Fibroblast of lung (primary cell): ENCODE results near the gene KEL. TPM values are rescaled to one million over a fixed set of nuclear protein-coding genes. Genes with fewer than 3 reads are reported as not detected.
"Not testable (repeated sequence)": the region's sequence is repeated elsewhere in the genome, so short reads cannot be mapped to it uniquely, and the experiment has no call there.

Experiments
- DNase-seq, 2 donors: peaks; one replicate each; pipeline versions ENCODE4 v3.0.0 to v3.0.0-alpha.2; 2010; ENCODE audit warnings: low read depth in 2 of 2
- H2AFZ ChIP-seq: 2 replicates; pipeline ENCODE4 v1.5.1; 2012; ENCODE audit warnings: low read length, control low read depth, inconsistent platforms
- H3K27ac ChIP-seq: 2 replicates; pipeline ENCODE4 v1.5.1; 2011; ENCODE audit warnings: low read length, control low read depth; ENCODE audit not compliant: insufficient read depth
- H3K27me3 ChIP-seq: 2 replicates; pipeline ENCODE4 v1.5.1; 2011; ENCODE audit warnings: mild to moderate bottlenecking, low read length; ENCODE audit not compliant: control insufficient read depth, insufficient read depth
- H3K36me3 ChIP-seq: 2 replicates; pipeline ENCODE4 v1.5.1; 2011; ENCODE audit warnings: low read length; ENCODE audit not compliant: control insufficient read depth, insufficient read depth
- H3K4me1 ChIP-seq: 2 replicates; pipeline ENCODE4 v1.5.1; 2011; ENCODE audit warnings: low read length; ENCODE audit not compliant: control insufficient read depth, insufficient read depth; ENCODE audit errors: extremely low read depth
- H3K4me2 ChIP-seq: 2 replicates; pipeline ENCODE4 v1.5.1; 2011; ENCODE audit warnings: low read length, control low read depth; ENCODE audit not compliant: insufficient read depth; ENCODE audit errors: extremely low read depth
- H3K4me3 ChIP-seq, 4 experiments: fragments of 200-600 bp in 1 of 4; sonication (generic) in 1 of 4; replicated peaks in 1 of 4; 2 replicates each; pipeline ENCODE4 v1.5.1; 2011 to 2016; ENCODE audit warnings: low read length in 4 of 4, low read depth in 3 of 4, mild to moderate bottlenecking in 3 of 4, control low read depth in 2 of 4, inconsistent platforms in 1 of 4, mixed read lengths in 1 of 4; ENCODE audit not compliant: insufficient read depth in 1 of 4; ENCODE audit errors: control extremely low read depth in 1 of 4
- H3K79me2 ChIP-seq: 2 replicates; pipeline ENCODE4 v1.5.1; 2012; ENCODE audit warnings: mild to moderate bottlenecking, low read length, inconsistent platforms; ENCODE audit not compliant: control insufficient read depth, insufficient read depth
- H3K9ac ChIP-seq: 2 replicates; pipeline ENCODE4 v1.5.1; 2011; ENCODE audit warnings: mild to moderate bottlenecking, low read length, control low read depth; ENCODE audit not compliant: insufficient read depth
- H3K9me3 ChIP-seq: 2 replicates; pipeline ENCODE4 v1.5.1; 2012; ENCODE audit warnings: low read depth, low read length; ENCODE audit not compliant: control insufficient read depth, insufficient read depth
- H4K20me1 ChIP-seq: 2 replicates; pipeline ENCODE4 v1.5.1; 2011; ENCODE audit warnings: low read length; ENCODE audit not compliant: control insufficient read depth, insufficient read depth; ENCODE audit errors: extremely low read depth
- CTCF ChIP-seq, 2 donors: IDR thresholded peaks in 1 of 2; conservative IDR thresholded peaks in 1 of 2; 1 replicate in 1 of 2; 2 replicates in 1 of 2; pipeline ENCODE4 v1.5.1; 2011 to 2012; ENCODE audit warnings: low read length in 2 of 2, control low read depth in 1 of 2, inconsistent platforms in 1 of 2, low read depth in 1 of 2, mild to moderate bottlenecking in 1 of 2
- EZH2 ChIP-seq: IDR thresholded peaks from 2 replicates; pipeline ENCODE4 v1.5.1; 2012; ENCODE audit warnings: low read length, control low read depth, mild to moderate bottlenecking; ENCODE audit errors: missing control alignments
- polyA plus RNA-seq, 2 donors: library from polyadenylated mRNA; depleted of rRNA in 1 of 2; stranded (reverse) in 1 of 2; unstranded in 1 of 2; fragments of >200 nt; gene quantifications; 2 replicates each; pipeline ENCODE4 v1.2.1, GENCODE V29; 2011 to 2012; ENCODE audit warnings: missing spikeins in 1 of 2
- total RNA-seq: library from RNA; depleted of rRNA; stranded (reverse); fragments of >200 nt; gene quantifications from 2 replicates; pipeline ENCODE4 v1.2.1, GENCODE V29; 2014

KEL gene
- total and polyA plus RNA-seq, 2 donors (not counting 1 experiment from before 2014, with no cell fraction given), result 0.05 TPM; not detected in 1

GRCh38 chr7:142984297-142984696, 22.1 kb upstream of the KEL start:
- no peaks in the 10 kb centered on the region for H3K36me3 ChIP-seq
- no peak overlapping the region for H3K4me3 ChIP-seq
- DNase-seq, result no peak
- no peak overlapping the region for H3K4me2 ChIP-seq
- no peak overlapping the region for H2AFZ ChIP-seq
- no peak overlapping the region for H3K27ac ChIP-seq
- H4K20me1 ChIP-seq, result no peaks in the 10 kb centered on the region
- TF ChIP-seq EZH2 (no peak), CTCF (conservative IDR thresholded peaks at IDR 0.05 in 1 of 2, IDR thresholded peaks at IDR 0.05 in 1 of 2; ENCODE audit: low read depth in 1 of 2, low read length in 2 of 2) (no peak)
- no peaks in the 10 kb centered on the region for H3K27me3 ChIP-seq
- no peaks in the 10 kb centered on the region for H3K9me3 ChIP-seq
- no peaks in the 10 kb centered on the region for H3K4me1 ChIP-seq
- no peaks in the 10 kb centered on the region for H3K79me2 ChIP-seq
- no peak overlapping the region for H3K9ac ChIP-seq

DNA sequence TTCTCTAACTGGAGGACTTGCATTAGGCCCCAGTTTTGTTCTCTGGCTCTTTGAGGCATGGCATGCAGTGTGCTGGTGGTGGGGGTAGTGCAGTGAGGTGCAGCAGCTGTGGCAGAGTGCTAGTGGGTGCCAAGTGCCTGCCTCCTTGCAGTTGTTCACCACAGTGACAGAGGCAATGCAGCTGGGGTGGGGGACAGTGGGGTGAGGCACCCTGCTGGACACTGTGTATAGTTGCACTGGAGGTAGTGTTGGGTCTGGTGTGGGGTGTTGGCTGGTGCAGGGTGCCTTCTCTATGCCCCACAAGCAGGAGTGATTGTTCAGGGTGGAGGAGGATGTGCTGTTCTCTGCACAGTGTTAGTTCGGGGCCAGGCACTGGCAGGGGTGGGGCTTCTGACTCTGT, 21.7 kb upstream of the KEL start:
- TF ChIP-seq CTCF (conservative IDR thresholded peaks at IDR 0.05 in 1 of 2, IDR thresholded peaks at IDR 0.05 in 1 of 2; ENCODE audit: low read depth in 1 of 2, low read length in 2 of 2) (no peak), EZH2 (no peak)
- Histone ChIP-seq H3K4me1 (no peaks in the 10 kb centered on the region), H3K4me2 (no peak overlapping the region)

DNA sequence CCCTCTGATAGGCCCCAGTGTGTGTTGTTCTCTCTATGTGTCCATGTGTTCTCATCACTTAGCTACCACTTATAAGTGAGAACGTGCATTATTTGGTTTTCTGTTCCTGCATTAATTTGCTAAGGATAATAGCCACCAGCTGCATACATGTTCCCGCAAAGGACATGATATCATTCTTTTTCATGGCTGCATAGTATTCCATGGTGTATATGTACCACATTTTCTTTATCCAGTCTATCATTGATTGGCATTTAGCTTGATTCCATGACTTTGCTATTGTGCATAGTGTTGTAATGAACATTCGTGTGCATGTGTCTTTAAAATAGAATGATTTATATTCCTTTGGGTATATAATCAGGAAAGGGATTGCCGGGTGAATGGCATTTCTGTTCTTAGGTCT, 16.2 kb upstream of the KEL start:
- H2AFZ ChIP-seq, H3K9ac ChIP-seq, H3K36me3 ChIP-seq, H3K4me3 ChIP-seq, H3K4me2 ChIP-seq, H3K4me1 ChIP-seq, H3K27me3 ChIP-seq, H3K79me2 ChIP-seq, H3K9me3 ChIP-seq, H4K20me1 ChIP-seq, H3K27ac ChIP-seq, DNase-seq: not testable (repeated sequence)

More for the DNA sequence above, 21.7 kb upstream of the KEL start:
- Histone ChIP-seq H3K9ac (no peak overlapping the region), H3K27me3 (no peaks in the 10 kb centered on the region), H4K20me1 (no peaks in the 10 kb centered on the region), H3K36me3 (no peaks in the 10 kb centered on the region), H3K4me3 (no peak overlapping the region), H2AFZ (no peak overlapping the region), H3K79me2 (no peaks in the 10 kb centered on the region), H3K9me3 (no peaks in the 10 kb centered on the region), H3K27ac (no peak overlapping the region)
- no peak for DNase-seq

DNA sequence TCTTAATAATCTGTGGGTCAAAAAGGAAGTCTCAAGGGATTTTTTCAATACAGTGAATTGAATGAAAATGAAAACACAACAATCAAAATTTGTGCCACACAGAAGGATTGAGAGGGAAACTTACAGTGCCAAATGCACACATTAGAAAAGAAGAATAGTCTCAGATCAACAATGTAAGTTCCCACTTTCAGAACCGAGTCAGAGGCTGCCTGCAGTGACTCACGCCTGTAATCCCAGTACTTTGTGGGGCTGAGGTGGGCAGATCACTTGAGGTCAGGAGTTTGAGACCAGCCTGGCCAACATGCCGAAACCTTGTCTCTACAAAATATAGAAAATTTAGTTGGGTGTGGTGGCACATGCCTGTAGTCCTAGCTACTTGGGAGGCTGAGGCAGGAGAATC, 12.5 kb upstream of the KEL start:
- H3K4me3 ChIP-seq, result no peak overlapping the region
- H4K20me1 ChIP-seq, result no peaks in the 10 kb centered on the region
- no peaks in the 10 kb centered on the region for H3K4me1 ChIP-seq
- H3K36me3 ChIP-seq, result no peaks in the 10 kb centered on the region
- no peaks in the 10 kb centered on the region for H3K79me2 ChIP-seq
- H2AFZ ChIP-seq, result no peak overlapping the region
- H3K9me3 ChIP-seq, result no peaks in the 10 kb centered on the region
- no peak overlapping the region for H3K9ac ChIP-seq
- no peak overlapping the region for H3K27ac ChIP-seq
- H3K27me3 ChIP-seq, result no peaks in the 10 kb centered on the region
- no peak overlapping the region for H3K4me2 ChIP-seq
- no peak for TF ChIP-seq CTCF (conservative IDR thresholded peaks at IDR 0.05 in 1 of 2, IDR thresholded peaks at IDR 0.05 in 1 of 2; ENCODE audit: low read depth in 1 of 2, low read length in 2 of 2)
- TF ChIP-seq EZH2, result no peak
- no peak for DNase-seq
